Erythroblast (primary cell): Measurements from ENCODE around the gene S100A16.

Experiments
- GATA1 ChIP-seq: IDR thresholded peaks from 2 replicates; pipeline ENCODE4 v1.6.1; 2011; ENCODE audit warnings: low read depth, mild to moderate bottlenecking, control low read depth, low read length, moderate library complexity
- POLR2A ChIP-seq: IDR thresholded peaks from 2 replicates; pipeline ENCODE4 v1.6.1; 2011; ENCODE audit warnings: mild to moderate bottlenecking, low read length

- TF ChIP-seq POLR2A = no peak
- TF ChIP-seq GATA1 = no peak
Observed at GRCh38 chr1:153571706-153572105, 41.2 kb downstream of the S100A16 start.
